Activated CD4-positive, alpha-beta T cell treated with anti-CD3 and anti-CD28 coated beads for 36 hours (primary cell): ENCODE measurements around the gene ARL11. TPM values are rescaled to one million over a fixed set of nuclear protein-coding genes. Genes with fewer than 3 reads are reported as not detected.

Experiments
- ATAC-seq: fragments of 200-7000 bp; cut with Tn5 transposase; one replicate; pipeline ENCODE4 v1.10.0; 2021; ENCODE audit warnings: mild to moderate bottlenecking, moderate library complexity
- CTCF ChIA-PET: fragments of 350-600 bp; sonication (Branson Sonifier 250); formaldehyde crosslinking; loops from one replicate; lab custom pipeline; 2021; ENCODE audit warnings: antibody characterized with exemption; lab: Charles Lee
- POLR2A ChIA-PET: fragments of 350-600 bp; sonication (Branson Sonifier 250); formaldehyde crosslinking; loops from one replicate; lab custom pipeline; 2021; ENCODE audit warnings: antibody characterized with exemption, inconsistent platforms; lab: Charles Lee
- DNase-seq: peaks from one replicate; pipeline ENCODE4 v3.0.0-alpha.2; 2020
- H3K27ac Mint-ChIP-seq: one replicate; pipeline ENCODE4 v1.8.0; 2021; ENCODE audit warnings: mixed read lengths
- H3K27me3 Mint-ChIP-seq: one replicate; pipeline ENCODE4 v1.8.0; 2021; ENCODE audit warnings: mixed read lengths
- H3K36me3 Mint-ChIP-seq: one replicate; pipeline ENCODE4 v1.8.0; 2021; ENCODE audit warnings: low read depth, mixed read lengths
- H3K4me1 Mint-ChIP-seq: one replicate; pipeline ENCODE4 v1.8.0; 2021; ENCODE audit warnings: mixed read lengths
- H3K4me3 Mint-ChIP-seq: one replicate; pipeline ENCODE4 v1.8.0; 2021; ENCODE audit warnings: mild to moderate bottlenecking, moderate library complexity, mixed read lengths
- H3K9me3 Mint-ChIP-seq: one replicate; pipeline ENCODE4 v1.8.0; 2021; ENCODE audit warnings: low read depth, mixed read lengths
- intact Hi-C, 2 experiments: fragments of 100-400 bp; cut with DNase I in 1 of 2; cut with micrococcal nuclease in 1 of 2; formaldehyde crosslinking; loops; one replicate each; pipeline versions ENCODE4 v1.14.2 to v1.15.1; 2022 to 2024; cut with DNase I, micrococcal nuclease
- total RNA-seq, 2 experiments: library from RNA; stranded (reverse); gene quantifications; one replicate each; pipeline ENCODE4 v1.2.3, GENCODE V29; 2021

ARL11 gene
- total RNA-seq, 2 experiments from 2014 or later = 0.72 to 0.85 TPM

GRCh38 chr13:49676581-49677298 lies 48.4 kb downstream of the ARL11 start:
- Mint-ChIP-seq H3K9me3 (no peaks in the 10 kb centered on the region), H3K27ac (no peak overlapping the region), H3K4me3 (no peak overlapping the region), H3K27me3 (no peaks in the 10 kb centered on the region), H3K36me3 (peaks cover 20% of the 10 kb centered on the region), H3K4me1 (peaks cover 2% of the 10 kb centered on the region)
- no peak for ATAC-seq
- ChIA-PET CTCF (interaction anchor here (0.6 kb wide), 1 partner anchor 116 kb away, joined by 3 read pairs; no protein-coding TSS in a partner anchor), POLR2A (no interaction called here)
- DNase-seq = no peak
- intact Hi-C loops = no loop called here

DNA sequence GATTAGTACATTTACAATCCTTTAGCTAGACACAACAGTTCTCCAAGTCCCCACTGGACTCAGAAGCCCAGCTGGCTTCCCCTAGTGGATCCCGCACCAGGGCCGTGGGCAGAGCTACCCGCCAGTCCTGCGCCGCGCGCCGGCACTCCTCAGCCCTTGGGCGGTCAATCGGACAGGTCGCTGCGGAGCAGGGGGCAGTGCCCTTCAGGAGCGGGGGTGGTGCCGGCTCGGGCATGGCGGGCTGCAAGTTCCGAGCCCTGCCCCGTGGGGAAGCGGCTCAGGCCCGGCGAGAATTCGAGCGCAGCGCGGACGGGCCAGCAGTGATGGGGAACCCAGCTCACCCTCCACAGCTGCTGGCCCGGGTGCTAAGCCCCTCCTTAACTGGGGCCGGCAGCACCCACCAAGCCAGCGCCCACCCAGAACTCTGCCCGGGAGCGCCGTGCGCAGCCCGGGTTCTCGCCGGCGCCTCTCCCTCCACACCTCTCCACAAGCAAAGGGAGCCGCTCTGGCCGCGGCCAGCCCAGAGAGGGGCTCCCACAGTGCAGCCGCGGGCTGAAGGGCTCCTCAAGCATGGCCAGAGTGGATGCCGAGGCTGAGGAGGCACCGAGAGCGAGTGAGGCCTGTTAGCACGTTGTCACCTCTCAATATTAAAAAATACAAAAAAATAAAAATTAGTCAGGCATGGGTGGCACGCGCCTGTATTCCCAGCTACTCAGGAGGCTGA lies 50.0 kb downstream of the ARL11 start:
- ChIA-PET CTCF (interaction anchor here (0.5 to 0.9 kb wide), 2 partner anchors 8 to 13 kb away, joined by 3 read pairs; no protein-coding TSS in a partner anchor), POLR2A (no interaction called here)
- no peak for ATAC-seq
- Mint-ChIP-seq H3K4me3 (no peak overlapping the region), H3K9me3 (no peaks in the 10 kb centered on the region), H3K4me1 (peaks cover 8% of the 10 kb centered on the region), H3K27me3 (no peaks in the 10 kb centered on the region), H3K36me3 (peaks cover 27% of the 10 kb centered on the region), H3K27ac (no peak overlapping the region)
- intact Hi-C loops = no loop called here
- no peak for DNase-seq

GRCh38 chr13:49679246-49679645 lies 50.9 kb downstream of the ARL11 start:
- CTCF ChIA-PET = interaction anchor here (0.7 to 0.9 kb wide), 2 partner anchors 9 to 510 kb away, joined by 3 read pairs; no protein-coding TSS in a partner anchor
- H3K36me3 Mint-ChIP-seq = peaks cover 27% of the 10 kb centered on the region
- DNase-seq (peak; percentile 43), ATAC-seq (no peak)
- H3K27me3 Mint-ChIP-seq = no peaks in the 10 kb centered on the region
- peaks cover 16% of the 10 kb centered on the region for H3K4me1 Mint-ChIP-seq
- no peaks in the 10 kb centered on the region for H3K9me3 Mint-ChIP-seq
- no peak overlapping the region for H3K27ac Mint-ChIP-seq
- intact Hi-C loops = no loop called here
- no peak overlapping the region for H3K4me3 Mint-ChIP-seq
- POLR2A ChIA-PET = no interaction called here

GRCh38 chr13:49681842-49682435 lies 53.6 kb downstream of the ARL11 start:
- intact Hi-C loops = loop anchor here in 1 of 2 experiments (2.0 to 10.0 kb wide), 2 partner anchors 111 to 1233 kb away; partner anchors contain the start of gene KPNA3
- Mint-ChIP-seq H3K27me3 (no peaks in the 10 kb centered on the region), H3K4me3 (no peak overlapping the region), H3K36me3 (peaks cover 25% of the 10 kb centered on the region), H3K9me3 (no peaks in the 10 kb centered on the region), H3K4me1 (peaks cover 17% of the 10 kb centered on the region), H3K27ac (no peak overlapping the region)
- ChIA-PET CTCF (interaction anchor here (1.0 kb wide), 1 partner anchor 37 kb away, joined by 3 read pairs; no protein-coding TSS in a partner anchor), POLR2A (no interaction called here)
- ATAC-seq (no peak), DNase-seq (no peak)

Other genes starting within 250 kb of the ARL11 start
- gene CAB39L, start 184.4 kb upstream of the ARL11 start, total RNA-seq = 1 to 10 TPM; 4.8 to 5.7 TPM
- 10 to 100 TPM; 14.2 to 15.1 TPM for gene SETDB2, start 184.2 kb upstream of the ARL11 start, total RNA-seq
- 100 to 1,000 TPM in 1 of 2 experiments, 10 to 100 TPM in 1; 84.0 to 106 TPM for gene PHF11, start 132.6 kb upstream of the ARL11 start, total RNA-seq
- 10 to 100 TPM in 1 of 2 experiments, 1 to 10 TPM in 1; 9.8 to 14.9 TPM for gene RCBTB1, start 42.9 kb upstream of the ARL11 start, total RNA-seq
- 10 to 100 TPM; 40.7 to 55.8 TPM for gene EBPL, start 63.0 kb downstream of the ARL11 start, total RNA-seq
- gene KPNA3, start 164.2 kb downstream of the ARL11 start, total RNA-seq = 10 to 100 TPM; 51.7 to 58.0 TPM